Stimulated activated CD8-positive, alpha-beta memory T cell treated with anti-CD3 and anti-CD28 coated beads, Interleukin-4, amount 100 ng/mL, for 24 hours (primary cell): Measurements from ENCODE around the gene TMEM266.

Source experiments
- DNase-seq: peaks from one replicate; pipeline ENCODE4 v3.0.0-alpha.2; 2020; ENCODE audit warnings: low read depth

Gene TMEM266

DNA sequence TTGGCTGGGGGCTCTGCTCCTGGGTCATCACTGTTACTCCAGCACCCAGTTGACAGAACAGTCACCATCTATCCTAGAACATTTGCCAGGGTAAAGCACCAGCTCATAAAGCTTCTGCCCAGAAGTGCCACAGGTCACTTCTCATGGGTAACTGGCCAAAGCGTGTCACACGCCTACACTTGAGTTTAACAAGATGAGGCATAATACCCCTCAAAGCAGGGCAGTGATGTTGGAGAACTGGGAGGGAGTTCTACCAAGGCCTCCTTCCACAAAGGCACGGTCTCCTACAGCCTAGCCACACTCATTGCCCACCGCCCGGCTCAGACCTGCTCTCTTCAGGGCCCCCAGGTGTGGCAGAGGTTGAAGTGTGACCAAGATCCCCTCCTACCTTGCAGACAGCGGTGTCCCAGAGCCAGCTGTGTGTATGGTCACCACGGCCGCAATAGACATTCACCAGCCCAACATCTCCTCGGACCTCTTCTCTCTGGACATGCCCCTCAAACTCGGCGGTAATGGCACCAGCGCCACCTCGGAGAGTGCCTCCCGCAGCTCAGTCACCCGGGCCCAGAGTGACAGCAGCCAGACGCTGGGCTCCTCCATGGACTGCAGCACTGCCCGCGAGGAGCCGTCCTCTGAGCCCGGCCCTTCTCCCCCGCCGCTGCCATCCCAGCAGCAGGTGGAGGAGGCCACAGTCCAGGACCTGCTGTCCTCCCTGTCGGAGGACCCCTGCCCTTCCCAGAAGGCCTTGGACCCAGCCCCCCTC, 143.7 kb downstream of the TMEM266 start:
- no peak for DNase-seq

DNA sequence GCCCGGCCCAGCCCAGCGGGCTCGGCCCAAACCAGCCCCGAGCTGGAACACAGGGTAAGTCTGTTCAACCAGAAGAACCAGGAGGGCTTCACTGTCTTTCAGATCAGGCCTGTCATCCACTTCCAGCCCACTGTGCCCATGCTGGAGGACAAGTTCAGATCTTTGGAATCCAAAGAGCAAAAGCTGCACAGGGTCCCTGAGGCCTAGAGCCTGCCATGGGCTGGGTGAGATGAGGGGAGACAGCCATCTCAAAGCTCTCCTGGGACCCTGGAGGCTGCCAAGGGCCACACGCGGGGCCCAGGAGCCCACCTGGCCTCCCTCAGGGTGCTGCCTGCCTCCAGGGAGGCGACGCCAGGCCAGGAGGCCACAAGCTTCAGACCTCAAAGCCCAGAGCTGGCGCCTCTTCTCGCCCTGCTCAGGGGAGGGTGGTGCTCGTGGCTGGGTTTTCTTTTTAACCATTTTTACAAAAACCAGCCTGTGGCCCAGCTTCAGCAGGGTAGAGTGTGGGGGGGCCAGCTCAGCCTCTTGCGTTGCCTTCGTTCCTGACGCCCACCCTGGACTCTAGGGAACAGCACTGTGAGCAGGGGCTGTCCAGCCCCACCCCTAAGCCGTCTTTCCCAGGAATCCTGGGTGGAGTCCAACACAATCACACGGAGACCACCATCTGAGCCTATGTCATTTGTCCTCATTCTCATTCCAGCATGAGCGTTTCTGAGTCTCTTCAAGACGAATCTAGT, 144.5 kb downstream of the TMEM266 start:
- DNase-seq = no peak

DNA sequence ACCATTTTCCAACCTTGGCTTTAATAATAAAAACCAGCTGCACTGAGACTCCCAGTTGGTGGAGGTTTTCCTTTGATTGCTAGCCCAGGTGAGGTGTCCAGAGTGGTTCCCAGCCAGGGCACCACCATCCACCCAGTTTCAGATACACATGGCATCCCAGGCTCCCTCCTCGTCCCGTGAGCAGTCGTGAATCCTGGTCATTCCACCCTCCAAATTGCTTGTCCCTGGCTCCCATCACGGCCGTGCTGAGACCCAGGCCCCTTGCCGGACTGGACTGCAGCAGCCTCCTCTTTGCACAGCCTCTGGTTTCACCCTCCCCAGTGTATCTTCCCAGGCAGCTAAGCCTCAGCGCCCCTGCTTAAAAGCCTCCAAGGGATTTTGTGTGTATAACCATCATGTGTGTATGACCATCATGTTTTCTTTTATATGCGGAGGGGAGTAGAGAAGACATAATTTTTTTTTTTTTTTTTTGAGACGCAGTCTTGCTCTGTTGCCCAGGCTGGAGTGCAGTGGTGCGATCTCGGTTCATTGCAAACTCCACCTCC, 145.2 kb downstream of the TMEM266 start:
- DNase-seq = no peak

DNA sequence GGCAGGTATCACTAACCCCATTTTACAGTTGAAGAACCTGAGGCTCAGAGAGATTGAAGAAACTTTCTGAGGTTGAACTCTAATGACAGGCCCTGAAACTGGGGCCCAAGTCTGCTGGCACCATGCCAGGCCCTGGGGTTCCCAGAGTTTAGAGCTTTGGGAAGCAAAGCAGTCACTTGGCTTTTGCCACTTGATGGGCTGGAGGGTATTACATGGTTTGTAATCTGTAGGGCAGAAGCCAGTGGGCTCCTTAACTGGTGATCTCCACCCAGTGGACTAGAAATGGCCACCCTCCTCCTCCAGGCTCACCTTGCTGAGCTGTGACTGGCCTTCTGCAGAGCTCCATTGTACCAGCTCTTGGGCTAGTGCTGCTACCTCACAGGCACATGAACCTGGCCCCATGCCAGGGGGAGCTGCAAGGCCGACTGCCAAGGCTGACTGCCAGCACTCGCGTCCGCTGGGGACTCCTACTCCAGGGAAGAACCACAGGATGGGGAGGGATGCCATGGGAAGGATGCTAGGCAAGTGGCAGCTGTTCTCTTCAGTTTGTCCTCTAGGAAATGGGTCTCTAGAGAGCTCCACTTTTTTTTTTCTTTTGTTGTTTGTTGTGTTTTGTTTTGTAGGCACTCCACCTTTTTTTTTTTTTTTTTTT, 146.7 kb downstream of the TMEM266 start:
- no peak for DNase-seq

DNA sequence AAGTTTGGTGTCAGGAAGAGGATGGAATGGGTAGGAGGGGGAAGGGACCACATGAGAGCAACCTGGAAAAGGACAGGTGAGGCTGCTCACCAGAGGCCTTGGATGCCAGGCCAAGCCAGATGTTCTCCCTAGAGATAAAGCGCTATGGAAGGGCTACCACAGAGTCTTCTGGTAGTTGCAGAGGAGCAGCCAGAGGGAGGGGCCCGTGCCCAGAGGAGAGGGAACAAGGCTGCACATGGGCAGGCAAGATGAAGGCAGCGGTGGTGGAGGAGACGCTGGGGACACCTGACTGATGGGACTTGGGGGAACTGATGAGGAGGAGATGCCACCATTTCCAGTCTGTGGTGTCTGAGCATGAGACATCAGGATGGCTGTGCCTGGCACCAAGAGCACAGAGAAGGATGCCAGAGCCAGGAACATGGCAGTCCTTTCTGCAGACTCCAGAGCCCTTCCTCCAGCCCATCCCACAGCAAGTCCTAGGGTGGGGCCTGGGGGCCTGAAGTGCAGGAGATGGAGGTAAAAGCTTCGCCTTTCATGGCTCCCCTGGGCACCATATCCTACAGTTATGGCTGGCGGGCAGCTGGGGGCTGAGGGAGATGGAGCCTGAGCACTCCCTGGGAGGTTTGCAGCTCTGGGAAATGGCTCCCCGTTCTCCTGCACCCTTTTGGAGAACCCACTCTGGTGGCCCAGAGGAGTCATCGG, 148.4 kb downstream of the TMEM266 start:
- no peak for DNase-seq

DNA sequence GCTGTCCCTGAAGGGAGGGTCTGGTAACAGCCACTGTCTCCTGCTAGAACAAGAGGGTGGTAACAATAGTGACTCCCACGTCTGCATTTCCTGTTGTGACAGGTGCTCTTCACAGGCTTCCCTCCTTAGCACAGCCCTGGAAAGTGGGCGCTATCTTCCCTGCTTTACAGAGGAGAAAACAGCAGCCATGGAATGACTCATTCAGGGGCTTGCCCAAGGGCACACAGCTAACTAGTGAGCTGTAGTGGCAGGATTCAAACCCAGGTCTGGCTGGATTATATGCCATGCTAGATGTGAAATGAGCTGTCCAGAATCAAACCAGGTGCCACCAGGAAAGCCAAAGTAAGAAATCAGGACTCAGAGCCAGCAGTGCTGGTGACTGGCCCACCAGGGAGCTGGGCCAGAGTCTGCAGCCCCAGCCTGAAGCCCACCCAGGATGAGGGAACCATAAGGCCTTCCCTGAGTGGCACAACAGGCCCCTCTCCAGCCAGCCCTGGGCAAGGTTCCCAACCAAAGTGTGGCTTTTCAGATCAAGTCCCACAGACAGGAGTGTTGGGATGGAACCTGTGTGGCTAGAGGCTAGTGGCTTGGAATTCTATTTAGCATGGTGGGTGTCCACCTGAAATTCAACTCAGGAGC, 149.1 kb downstream of the TMEM266 start:
- no peak for DNase-seq

DNA sequence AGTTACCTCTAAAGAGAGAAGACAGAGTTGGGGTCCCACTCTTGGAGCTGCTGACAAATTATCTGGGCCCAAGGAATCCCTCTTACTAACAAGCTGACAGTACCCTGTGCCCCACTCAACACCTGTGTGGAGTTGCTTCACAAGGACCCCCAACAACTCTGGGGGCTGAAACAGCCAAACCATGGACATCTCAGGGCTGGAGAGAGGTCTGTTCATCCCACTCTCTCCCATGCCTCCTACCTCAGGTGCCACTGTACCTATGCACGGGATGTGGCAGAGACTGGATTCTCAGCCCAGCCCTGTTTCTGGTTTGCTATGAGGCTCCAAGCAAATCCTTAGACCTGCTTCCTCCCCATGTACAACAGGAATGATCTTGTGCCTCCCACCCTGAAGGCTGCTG, 149.7 kb downstream of the TMEM266 start:
- no peak for DNase-seq

DNA sequence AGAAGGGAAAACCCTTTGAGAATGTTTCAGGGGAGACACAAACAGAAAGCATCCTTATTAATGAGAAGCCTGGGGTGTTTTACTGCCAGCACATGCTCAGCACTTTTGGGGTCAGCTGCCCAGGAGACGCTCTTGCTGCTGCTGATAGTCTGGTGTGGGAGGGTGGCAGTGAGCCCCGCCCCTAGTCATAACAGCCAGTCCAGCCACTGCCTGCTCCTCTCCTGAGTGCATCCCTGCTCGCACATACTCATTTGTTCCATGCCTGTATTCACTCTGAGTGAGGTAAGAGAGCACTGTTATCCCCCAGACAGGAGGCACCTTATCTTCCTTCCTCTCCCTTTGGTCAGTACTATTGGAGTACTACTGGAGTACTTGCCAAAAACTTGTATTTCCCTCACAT, 150.2 kb downstream of the TMEM266 start:
- DNase-seq = no peak

DNA sequence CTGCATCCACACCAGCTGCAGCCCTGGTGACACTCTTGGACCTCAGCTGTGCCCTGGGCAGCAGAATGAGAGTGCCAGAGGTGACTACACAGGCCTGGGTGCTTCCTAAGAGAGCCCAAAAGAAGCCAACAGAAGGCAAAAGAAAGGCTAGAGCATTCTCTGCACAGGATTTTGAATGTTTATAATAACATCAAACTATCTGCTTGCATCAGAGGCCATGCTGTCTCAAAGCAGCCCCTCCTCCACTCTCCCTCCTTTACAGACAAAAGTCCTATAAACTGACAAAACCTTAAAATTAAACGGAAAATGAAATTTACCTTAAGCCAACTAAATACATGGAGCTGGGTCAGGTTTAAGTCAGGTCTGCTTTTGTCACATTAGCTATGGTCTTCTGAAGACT, 155.8 kb downstream of the TMEM266 start:
- DNase-seq = no peak

DNA sequence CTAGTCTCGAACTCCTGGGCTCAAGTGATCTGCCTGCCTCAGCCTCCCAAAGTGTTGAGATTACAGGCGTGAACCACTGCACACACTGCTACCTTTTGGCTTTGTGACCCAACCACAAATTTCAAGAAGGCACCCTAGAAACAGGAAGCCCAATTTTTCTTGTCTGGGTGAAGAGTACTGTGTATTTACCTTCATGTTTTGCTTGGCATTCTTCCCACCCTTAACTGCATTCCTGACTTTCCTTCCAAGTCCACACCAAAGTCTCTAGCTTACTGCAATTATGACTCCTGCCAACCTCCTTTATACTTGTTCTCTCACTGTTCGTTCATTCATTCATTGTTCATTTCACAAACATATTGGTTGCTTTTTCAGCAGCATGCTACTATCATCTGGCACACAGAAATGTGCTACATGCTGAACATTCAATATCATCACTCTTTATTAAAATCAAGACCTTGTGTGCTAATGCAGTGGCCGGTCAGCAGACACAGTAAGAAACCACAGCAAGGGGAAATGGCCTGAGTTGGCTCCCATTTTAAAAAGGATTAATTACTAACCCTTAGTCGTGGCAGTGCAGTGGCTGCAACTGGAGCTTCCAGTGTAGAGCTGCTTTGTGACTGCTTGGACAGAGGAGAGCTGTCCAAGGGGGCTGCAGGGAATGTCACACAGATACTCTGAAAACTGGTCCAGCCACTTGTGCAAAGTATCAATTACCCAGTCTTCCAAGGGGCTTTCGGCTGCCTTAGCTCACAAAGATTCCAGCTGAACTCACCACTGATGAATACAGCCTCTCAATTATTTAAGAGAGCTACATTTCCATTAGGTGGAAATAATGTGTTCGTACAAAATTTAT, 157.5 kb downstream of the TMEM266 start:
- DNase-seq = no peak

DNA sequence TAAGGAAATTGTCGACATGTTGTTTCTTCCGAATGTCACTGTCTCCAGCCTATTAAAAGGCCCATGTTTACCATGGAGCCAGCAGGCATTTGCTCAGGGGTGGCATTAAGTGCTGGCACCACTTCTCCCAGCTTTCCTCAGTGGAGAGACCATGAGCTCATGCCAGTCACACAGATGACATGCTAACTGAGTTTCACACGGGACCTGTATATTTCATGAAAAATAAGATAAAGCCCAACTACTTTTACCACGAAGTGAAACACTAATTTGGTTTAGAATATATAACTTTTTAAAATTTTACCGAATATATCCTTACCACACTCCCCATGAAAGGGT, 158.1 kb downstream of the TMEM266 start:
- DNase-seq = no peak

DNA sequence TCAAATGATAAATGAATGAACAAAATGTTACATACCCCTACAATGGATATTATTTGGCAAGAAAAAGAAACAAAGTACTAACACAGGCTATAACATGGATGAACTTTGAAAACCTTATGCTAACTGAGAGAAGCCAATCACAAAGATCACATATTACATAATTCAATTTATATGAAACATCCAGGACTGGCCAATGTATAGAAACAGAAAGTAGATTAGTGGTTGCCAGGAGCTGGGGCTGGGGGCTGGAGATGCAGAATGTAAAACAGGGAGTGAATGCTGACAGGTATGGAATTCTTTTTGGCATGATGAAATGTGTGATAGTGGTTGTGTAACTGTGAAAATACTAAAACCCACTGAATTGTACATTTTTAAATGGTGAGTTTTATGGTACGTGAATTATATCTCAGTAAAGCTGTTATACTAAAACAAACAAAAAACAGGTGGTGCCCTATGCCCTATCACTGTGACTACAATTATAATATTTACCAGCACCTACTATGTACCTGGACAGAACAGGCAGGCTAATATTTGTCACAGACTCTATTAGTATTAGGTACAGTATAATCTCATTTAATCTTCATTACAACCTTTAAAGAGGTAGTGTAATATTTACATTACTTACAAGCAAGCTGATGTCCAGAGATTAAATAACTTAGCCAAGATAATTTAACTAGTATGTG, 161.4 kb downstream of the TMEM266 start:
- DNase-seq = no peak

DNA sequence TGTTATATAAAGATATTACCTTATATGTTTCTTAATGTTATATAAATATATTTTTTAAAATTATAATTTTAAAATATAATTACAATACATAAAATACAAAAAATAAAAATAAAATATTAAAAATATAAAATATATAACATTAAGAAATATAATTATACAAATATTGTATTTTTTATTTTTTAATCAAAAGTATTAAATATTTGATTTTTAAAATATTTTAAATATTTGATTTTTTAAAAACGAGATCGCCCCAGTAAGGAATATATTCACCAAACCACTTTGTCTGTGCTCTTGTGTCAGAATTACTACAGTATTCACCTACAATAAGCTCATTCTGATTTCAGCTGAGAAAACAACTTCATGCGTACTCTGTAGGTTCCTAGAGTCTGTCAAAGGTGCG, 162.4 kb downstream of the TMEM266 start:
- no peak for DNase-seq

DNA sequence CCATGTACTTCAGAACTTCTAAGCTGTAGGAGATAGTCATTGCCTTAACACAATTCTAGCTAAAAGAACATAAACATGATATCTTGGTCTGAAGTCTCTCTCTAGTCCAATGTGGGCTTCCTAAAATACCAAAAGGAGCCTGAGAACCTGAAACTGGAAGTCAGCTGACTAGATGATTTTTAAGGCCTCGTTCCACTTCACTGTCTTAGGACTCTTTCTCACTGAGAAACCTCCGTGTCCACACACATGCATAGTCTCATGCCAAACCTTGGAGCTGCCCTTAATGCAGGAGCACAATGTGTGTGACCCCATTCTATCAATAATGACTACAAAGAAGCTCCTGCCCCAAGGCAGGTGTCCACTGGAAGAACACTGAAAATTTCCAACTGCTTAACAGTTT, 163.7 kb downstream of the TMEM266 start:
- DNase-seq = no peak

DNA sequence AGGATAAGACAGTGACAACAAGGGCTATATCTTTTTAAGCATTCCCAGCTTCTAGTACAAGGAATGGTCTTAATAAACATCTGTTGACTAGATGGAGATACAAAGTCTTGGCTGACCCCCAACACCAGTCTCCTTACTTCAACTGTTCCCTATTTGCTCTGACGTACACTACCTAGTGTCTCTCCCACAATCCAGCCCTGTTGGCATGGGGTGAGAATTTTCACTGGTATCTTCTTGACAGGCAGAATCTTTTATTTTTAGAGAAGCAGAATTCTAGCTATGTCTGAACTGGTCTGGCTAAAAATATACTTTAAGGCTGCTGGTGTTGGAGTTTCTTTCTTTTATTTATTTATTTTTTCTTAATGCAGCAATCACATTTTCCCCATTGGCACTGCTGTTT, 169.5 kb downstream of the TMEM266 start:
- no peak for DNase-seq

DNA sequence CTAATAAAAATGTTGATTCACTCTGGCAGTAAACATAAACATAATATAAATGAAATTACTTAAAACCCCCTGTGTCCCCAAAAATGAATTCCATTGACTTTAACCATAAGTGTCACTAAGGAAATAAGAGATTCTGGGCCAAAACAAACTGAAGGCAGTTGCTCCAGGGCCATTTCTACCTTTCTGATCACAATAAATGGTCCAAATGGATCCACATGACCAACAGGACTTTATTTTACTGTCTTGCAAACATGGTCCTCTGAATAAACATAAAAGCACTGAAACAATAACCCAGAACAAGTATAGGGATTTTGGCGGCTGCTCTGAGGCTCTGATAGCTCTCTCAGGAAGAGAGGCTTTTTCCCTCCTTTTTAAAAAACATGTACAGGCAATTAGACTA, 174.1 kb downstream of the TMEM266 start:
- DNase-seq = no peak

DNA sequence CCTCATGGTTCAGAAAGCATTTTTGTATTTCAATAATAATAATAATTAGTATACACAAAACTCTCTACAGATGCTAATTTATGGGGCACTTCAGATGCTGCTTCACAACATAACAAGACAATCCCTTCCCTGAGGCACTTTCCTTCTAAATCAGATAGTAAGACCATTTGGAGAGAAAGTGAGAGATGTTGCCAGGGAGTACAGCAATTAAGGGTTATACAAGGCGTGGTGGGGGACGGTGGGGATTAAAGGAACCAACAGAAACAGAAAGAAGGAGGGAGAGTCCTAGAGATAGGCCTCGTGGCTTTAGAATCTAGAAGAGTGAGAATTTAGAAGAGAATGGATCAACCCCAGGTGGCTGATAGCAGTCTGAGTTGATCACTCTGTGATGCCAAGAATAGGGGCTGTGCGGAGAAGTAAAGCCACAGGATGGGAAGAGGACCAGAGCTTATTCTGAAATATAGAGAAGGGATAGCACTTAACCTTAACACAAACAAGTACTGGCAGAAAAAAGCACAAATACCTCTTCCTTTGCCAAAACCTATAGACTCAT, 174.6 kb downstream of the TMEM266 start:
- no peak for DNase-seq

DNA sequence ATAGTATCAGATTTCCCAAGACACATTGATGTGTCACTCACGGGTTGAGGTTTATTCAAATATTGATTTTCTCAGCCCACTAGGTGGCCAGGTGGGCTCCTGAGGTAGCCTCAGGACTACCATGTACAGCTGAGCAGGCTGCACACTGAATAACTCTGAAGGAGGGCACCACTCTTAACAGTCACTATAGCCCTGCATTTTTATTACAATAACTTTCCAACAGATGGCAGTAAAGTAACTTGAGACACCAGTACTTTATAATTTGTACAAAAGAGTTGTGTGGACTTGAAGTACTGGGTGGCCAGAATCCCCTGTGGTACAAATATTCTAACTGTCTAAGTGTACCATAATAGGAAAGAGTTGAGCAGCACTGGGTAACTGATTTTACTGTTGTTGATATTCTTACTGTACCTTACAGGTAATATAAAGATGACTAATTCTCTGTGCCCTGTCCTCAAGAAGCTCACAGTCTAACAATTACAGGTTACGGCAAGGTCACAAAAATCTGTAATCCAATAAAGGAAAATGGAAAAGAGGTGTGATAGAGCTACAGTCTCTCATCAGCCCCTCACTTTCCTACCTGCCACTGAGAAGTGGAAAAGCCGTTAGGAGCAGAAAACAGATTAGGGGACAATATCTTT, 175.5 kb downstream of the TMEM266 start:
- no peak for DNase-seq

DNA sequence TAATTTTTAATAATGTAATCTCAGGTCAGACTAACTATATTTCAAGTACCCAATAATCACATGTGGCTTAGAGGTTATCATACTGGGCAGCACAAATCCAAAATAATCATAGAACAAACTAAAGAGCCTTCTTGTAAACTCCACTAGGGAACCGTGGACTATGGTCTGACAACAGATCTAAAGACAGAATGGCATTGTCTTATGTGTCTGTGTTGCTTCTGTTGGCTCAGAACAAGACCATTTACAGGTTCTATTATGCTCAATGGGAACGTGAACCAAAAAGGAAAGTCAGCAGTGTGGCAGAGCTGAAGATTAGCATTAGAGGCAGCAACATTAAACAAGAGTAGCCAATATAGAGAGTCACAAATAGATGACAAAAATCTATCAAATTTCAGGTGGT, 176.6 kb downstream of the TMEM266 start:
- DNase-seq = no peak

DNA sequence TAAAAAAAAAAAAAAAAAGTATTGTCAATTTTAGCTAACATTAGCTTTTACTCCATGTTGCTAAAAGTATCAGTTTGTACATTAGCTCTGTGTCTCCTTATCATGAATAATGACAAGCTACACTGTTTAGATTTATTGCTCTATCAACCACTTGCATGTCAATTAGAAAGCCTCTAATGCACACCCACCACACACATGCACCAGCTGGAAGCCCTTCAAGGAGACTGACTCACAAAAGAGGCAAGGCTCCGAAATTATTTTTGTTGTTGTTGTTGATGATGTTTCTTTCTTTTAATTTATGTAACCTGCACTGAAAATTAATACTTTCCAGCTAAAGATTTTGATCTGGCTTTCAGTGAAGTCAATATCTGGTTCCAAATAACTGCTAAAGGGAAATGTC, 180.0 kb downstream of the TMEM266 start:
- DNase-seq = no peak
